RPMI8226 (cell line): Measurements from ENCODE around the gene PCYT2.
A peak's percentile ranks its signal among the peaks of the same experiment; 100 is the strongest.

Source experiments
- DNase-seq: peaks from one replicate; pipeline ENCODE4 v3.0.0-alpha.2; 2015

Gene PCYT2

GRCh38 chr17:81867991-81868673, 43.1 kb downstream of the PCYT2 start:
- DNase-seq = peak; percentile 43

- DNase-seq = peak; percentile 43
Measured at GRCh38 chr17:81867170-81867990, 43.8 kb downstream of the PCYT2 start.

- no peak for DNase-seq
Measured at GRCh38 chr17:81866440-81867169, 44.6 kb downstream of the PCYT2 start.

GRCh38 chr17:81865733-81866439, 45.3 kb downstream of the PCYT2 start:
- DNase-seq = peak; percentile 90

GRCh38 chr17:81865358-81865732, 45.9 kb downstream of the PCYT2 start:
- DNase-seq = no peak

GRCh38 chr17:81863833-81864768, 47.1 kb downstream of the PCYT2 start:
- DNase-seq = peak; percentile 55

GRCh38 chr17:81863123-81863675, 48.0 kb downstream of the PCYT2 start:
- no peak for DNase-seq

- peak; percentile 100 for DNase-seq
Measured at GRCh38 chr17:81860756-81861568, 50.2 kb downstream of the PCYT2 start.

GRCh38 chr17:81859906-81860755, 51.1 kb downstream of the PCYT2 start, which contains the start of gene P4HB:
Gene P4HB (minus strand): TSS chr17:81860535. CDS start chr17:81860471, 64 bp downstream.
- DNase-seq = no peak

GRCh38 chr17:81858967-81859905, 52.0 kb downstream of the PCYT2 start:
- DNase-seq = no peak

GRCh38 chr17:81858170-81858966, 52.8 kb downstream of the PCYT2 start:
- no peak for DNase-seq

- no peak for DNase-seq
Measured at GRCh38 chr17:81854974-81855774, 56.0 kb downstream of the PCYT2 start.

- no peak for DNase-seq
Measured at GRCh38 chr17:81852237-81852636, 59.0 kb downstream of the PCYT2 start.

GRCh38 chr17:81851423-81851822, 59.8 kb downstream of the PCYT2 start:
- no peak for DNase-seq
